IPS DF 6.9 (cell line): ENCODE measurements around the gene ABCF3.
A peak's percentile ranks its signal among the peaks of the same experiment; 100 is the strongest.
"Not testable (repeated sequence)": the region's sequence is repeated elsewhere in the genome, so short reads cannot be mapped to it uniquely, and the experiment has no call there.

Experiments used
- DNase-seq: peaks from one replicate; pipeline ENCODE4 v3.0.0-alpha.2; 2013; ENCODE audit warnings: low read depth, low spot score
- H3K27ac ChIP-seq: one replicate; pipeline ENCODE4 v1.5.1; 2013; ENCODE audit warnings: low read length, control low read depth
- H3K27me3 ChIP-seq: 2 replicates; pipeline ENCODE4 v1.6.1; 2013; ENCODE audit warnings: mild to moderate bottlenecking, low read length; ENCODE audit not compliant: control insufficient read depth, insufficient read depth
- H3K36me3 ChIP-seq: 2 replicates; pipeline ENCODE4 v1.6.1; 2013; ENCODE audit warnings: low read length; ENCODE audit not compliant: control insufficient read depth, insufficient read depth
- H3K4me1 ChIP-seq: 2 replicates; pipeline ENCODE4 v1.6.1; 2013; ENCODE audit warnings: low read length; ENCODE audit not compliant: control insufficient read depth, insufficient read depth
- H3K4me3 ChIP-seq: 2 replicates; pipeline ENCODE4 v1.5.1; 2013; ENCODE audit warnings: mild to moderate bottlenecking, low read length
- H3K9me3 ChIP-seq: 2 replicates; pipeline ENCODE4 v1.6.1; 2013; ENCODE audit warnings: low read length, inconsistent platforms; ENCODE audit not compliant: control insufficient read depth, insufficient read depth
- WGBS: extraction: QIAGEN DNeasy Blood & Tissue Kit; methylation state at CpG from one replicate; pipeline ENCODE4 v1.1.7; 2013; ENCODE audit warnings: mixed read lengths, missing lambda C conversion rate; ENCODE audit not compliant: insufficient read length, insufficient coverage; 5-methylcytosine and 5-hydroxymethylcytosine counted together

The ABCF3 gene

DNA sequence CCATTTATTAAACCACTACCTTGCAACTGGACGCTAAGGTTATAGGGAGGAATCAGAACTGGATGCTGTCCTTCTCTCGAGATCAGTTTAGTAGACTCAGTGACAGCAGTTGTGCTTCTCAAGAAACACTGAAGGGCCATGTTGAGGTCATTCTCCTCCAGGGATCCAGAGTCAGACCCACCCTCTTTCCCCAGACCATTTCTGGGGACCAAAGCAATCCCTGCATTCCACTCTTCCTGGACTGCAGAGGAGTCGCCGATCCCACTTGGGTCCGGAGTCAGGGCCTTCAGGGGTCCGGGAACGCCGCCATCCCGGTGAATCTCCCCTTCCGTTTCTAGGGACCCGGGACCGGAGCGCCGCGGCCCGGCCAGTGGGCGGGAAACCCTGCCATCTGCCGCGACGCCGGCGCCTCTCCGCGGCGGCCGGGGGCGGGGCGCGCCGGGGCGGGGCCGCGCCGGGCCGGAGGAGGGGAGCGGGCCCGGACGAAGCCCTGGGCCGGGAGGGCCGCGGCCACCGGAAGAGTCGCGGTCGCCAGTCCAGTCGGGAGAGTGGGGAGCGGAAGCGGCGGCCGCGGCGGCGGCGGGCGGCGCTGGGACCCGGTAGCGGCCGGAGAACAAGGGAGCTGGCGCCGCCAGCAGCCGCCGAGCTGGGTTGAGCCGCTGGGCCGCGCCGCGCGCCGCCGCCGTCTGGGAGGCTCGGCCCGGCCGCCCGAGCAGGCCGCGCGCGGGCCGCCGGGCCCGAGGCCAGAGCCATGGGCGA, 30.9 kb upstream of the ABCF3 start, which contains the start of gene DVL3:
Gene DVL3, plus strand, starts transcription at position 493 of the 759 bp plus-strand sequence. Its CDS starts 259 bp downstream, at position 752.
- Histone ChIP-seq H3K4me3 (peak within 1 kb of the TSS; percentile 96), H3K9me3 (no peaks in the 10 kb centered on the region), H3K36me3 (no peaks in the 10 kb centered on the region), H3K27me3 (no peaks in the 10 kb centered on the region), H3K4me1 (peaks cover 2% of the 10 kb centered on the region; the same call in 1 of the 2 replicates), H3K27ac (no peak within 1 kb of the TSS)
- no CpG with 5 or more reads among the region's 84 CpGs for WGBS
- no peak for DNase-seq

- DNase-seq: no peak
- no CpG with 5 or more reads among the region's 47 CpGs for WGBS
- no peaks in the 10 kb centered on the region for H3K36me3 ChIP-seq
Observed at GRCh38 chr3:184155644-184156521, 30.1 kb upstream of the ABCF3 start.

GRCh38 chr3:184156522-184156955, 29.5 kb upstream of the ABCF3 start:
- Histone ChIP-seq H3K4me1 (peaks cover 2% of the 10 kb centered on the region; the same call in 1 of the 2 replicates), H3K27me3 (no peaks in the 10 kb centered on the region), H3K9me3 (no peaks in the 10 kb centered on the region), H3K4me3 (peak overlapping the region; percentile 96; the same call in 1 of the 2 replicates), H3K36me3 (no peaks in the 10 kb centered on the region), H3K27ac (no peak overlapping the region)
- no peak for DNase-seq
- WGBS: no CpG with 5 or more reads among the region's 6 CpGs

More at GRCh38 chr3:184155644-184156521, 30.1 kb upstream of the ABCF3 start:
- no peaks in the 10 kb centered on the region for H3K27me3 ChIP-seq
- H3K4me3 ChIP-seq: peak overlapping the region; percentile 96
- no peaks in the 10 kb centered on the region for H3K9me3 ChIP-seq
- no peak overlapping the region for H3K27ac ChIP-seq
- peaks cover 2% of the 10 kb centered on the region; the same call in 1 of the 2 replicates for H3K4me1 ChIP-seq

DNA sequence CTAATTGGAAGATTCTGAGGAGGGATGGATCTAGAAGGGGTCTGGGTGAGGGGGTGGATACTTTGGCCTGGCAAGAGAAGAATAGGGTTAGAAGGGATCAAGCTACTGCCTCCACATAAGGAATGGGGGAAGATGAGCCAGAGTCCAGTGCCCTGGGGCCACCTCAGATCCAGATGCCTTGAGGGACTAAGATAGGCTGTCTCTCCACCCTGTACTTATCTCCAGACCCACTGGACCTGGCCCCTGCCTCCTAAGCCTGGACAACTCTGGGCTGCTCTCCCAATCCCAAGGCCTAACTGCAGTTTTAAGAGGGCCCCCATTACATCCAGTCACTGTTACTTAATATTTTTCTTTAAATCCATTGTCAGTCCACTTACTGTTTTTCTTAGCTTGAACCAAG, 28.8 kb upstream of the ABCF3 start:
- Histone ChIP-seq H3K27ac (no peak overlapping the region), H3K4me3 (peak overlapping the region; percentile 96; the same call in 1 of the 2 replicates), H3K4me1 (peaks cover 2% of the 10 kb centered on the region; the same call in 1 of the 2 replicates), H3K27me3 (no peaks in the 10 kb centered on the region), H3K36me3 (no peaks in the 10 kb centered on the region), H3K9me3 (no peaks in the 10 kb centered on the region)
- no peak for DNase-seq

DNA sequence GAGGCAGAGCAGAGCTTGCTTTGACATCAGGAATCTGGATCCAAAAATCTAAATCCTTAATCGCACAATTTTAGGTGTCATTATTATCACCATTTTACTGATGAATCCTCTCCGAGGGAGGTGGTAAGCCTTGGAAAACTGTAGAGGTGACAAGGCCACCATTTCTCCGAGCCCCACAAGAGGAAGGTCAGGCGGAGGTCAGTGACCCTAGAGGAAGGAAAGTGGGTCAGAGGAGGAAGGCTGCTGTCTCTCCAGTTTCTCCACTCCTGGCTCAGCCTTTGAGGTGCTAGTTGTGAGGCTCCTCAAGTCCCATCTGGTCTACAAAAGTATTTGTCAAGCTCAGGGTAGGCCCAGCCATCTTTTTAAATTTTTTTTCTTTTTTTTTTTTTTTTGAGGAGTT, 27.6 kb upstream of the ABCF3 start:
- H3K4me3 ChIP-seq: no peak overlapping the region
- no peaks in the 10 kb centered on the region for H3K36me3 ChIP-seq
- no peak overlapping the region for H3K27ac ChIP-seq
- no peak for DNase-seq
- no CpG with 5 or more reads among the region's 4 CpGs for WGBS
- H3K27me3 ChIP-seq: no peaks in the 10 kb centered on the region
- H3K9me3 ChIP-seq: no peaks in the 10 kb centered on the region
- peaks cover 2% of the 10 kb centered on the region; the same call in 1 of the 2 replicates for H3K4me1 ChIP-seq

GRCh38 chr3:184160456-184160855, 25.5 kb upstream of the ABCF3 start:
- no CpG with 5 or more reads among the region's 2 CpGs for WGBS
- no peak for DNase-seq
- Histone ChIP-seq H3K27ac (no peak overlapping the region), H3K9me3 (no peaks in the 10 kb centered on the region), H3K27me3 (no peaks in the 10 kb centered on the region), H3K4me3 (no peak overlapping the region), H3K36me3 (peaks cover 18% of the 10 kb centered on the region), H3K4me1 (peaks cover 2% of the 10 kb centered on the region; the same call in 1 of the 2 replicates)

DNA sequence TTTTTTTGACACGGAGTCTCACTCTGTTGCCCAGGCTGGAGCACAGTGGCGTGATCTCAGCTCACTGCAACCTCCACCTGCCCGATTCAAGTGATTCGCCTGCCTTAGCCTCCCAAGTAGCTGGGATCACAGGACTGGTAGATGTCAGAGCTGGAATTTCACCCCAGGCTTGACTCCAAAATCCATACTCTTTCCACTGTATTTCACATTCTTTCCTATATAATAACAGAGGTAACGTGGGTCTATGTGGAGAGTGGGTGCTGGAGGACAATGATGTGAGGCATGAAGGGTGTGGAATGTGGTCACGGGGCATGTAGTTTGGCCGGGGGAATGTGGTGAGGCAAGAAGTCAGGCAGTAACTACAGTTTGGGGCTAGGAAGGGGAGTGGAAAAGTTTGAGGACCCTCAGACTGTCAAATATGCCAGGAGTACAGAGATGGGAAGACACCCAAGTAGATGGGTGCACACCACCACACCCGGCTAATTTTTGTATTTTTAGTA, 23.4 kb upstream of the ABCF3 start:
- H3K4me3 ChIP-seq, H3K27me3 ChIP-seq, DNase-seq, H3K9me3 ChIP-seq, H3K27ac ChIP-seq, H3K4me1 ChIP-seq: not testable (repeated sequence)
- H3K36me3 ChIP-seq: peaks cover 33% of the 10 kb centered on the region
- no CpG with 5 or more reads among the region's 8 CpGs for WGBS

- no peak overlapping the region for H3K4me3 ChIP-seq
- no peaks in the 10 kb centered on the region for H3K4me1 ChIP-seq
- no peaks in the 10 kb centered on the region for H3K9me3 ChIP-seq
- H3K36me3 ChIP-seq: peaks cover 43% of the 10 kb centered on the region
- no CpG with 5 or more reads among the region's 16 CpGs for whole genome bisulfite sequencing
- no peak for DNase-seq
- H3K27ac ChIP-seq: no peak overlapping the region
- no peaks in the 10 kb centered on the region for H3K27me3 ChIP-seq
Observed at GRCh38 chr3:184164648-184165330, 21.2 kb upstream of the ABCF3 start.

DNA sequence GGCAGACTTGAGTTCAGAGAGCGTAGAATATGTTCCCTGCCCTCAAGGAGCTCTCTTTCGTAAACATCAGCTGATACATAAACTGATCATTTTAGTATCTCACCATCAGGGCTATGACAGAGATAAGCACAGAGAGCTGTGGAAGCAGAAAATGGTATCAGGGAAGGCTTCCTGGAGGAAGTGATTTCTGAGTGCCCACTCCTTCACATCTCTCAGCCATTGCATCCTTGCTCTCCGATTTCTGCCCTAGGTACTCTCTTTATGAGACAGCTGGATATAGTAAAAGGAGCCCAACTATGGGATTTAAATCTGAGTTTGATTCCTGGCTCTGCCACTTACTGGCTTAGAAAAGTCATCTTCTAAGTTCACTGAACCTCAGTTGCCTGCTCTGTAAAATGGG, 20.5 kb upstream of the ABCF3 start:
- DNase-seq: no peak
- WGBS: no CpG with 5 or more reads among the region's 3 CpGs
- no peaks in the 10 kb centered on the region for H3K27me3 ChIP-seq
- no peak overlapping the region for H3K4me3 ChIP-seq
- no peaks in the 10 kb centered on the region for H3K4me1 ChIP-seq
- H3K36me3 ChIP-seq: peaks cover 50% of the 10 kb centered on the region
- no peak overlapping the region for H3K27ac ChIP-seq
- no peaks in the 10 kb centered on the region for H3K9me3 ChIP-seq

- H3K4me1 ChIP-seq: no peaks in the 10 kb centered on the region
- no peaks in the 10 kb centered on the region for H3K9me3 ChIP-seq
- WGBS: no CpG with 5 or more reads among the region's 6 CpGs
- no peak for DNase-seq
- H3K27ac ChIP-seq: no peak overlapping the region
- H3K36me3 ChIP-seq: peaks cover 57% of the 10 kb centered on the region
- no peak overlapping the region for H3K4me3 ChIP-seq
- H3K27me3 ChIP-seq: no peaks in the 10 kb centered on the region
Observed at GRCh38 chr3:184166671-184167070, 19.3 kb upstream of the ABCF3 start.
